Measurements from ENCODE around the gene SLC25A1. TPM values are rescaled to one million over a fixed set of nuclear protein-coding genes. Genes with fewer than 3 reads are reported as not detected.

The SLC25A1 gene
- total RNA-seq, 1 experiment from 2014 or later = 81.6 TPM

DNA sequence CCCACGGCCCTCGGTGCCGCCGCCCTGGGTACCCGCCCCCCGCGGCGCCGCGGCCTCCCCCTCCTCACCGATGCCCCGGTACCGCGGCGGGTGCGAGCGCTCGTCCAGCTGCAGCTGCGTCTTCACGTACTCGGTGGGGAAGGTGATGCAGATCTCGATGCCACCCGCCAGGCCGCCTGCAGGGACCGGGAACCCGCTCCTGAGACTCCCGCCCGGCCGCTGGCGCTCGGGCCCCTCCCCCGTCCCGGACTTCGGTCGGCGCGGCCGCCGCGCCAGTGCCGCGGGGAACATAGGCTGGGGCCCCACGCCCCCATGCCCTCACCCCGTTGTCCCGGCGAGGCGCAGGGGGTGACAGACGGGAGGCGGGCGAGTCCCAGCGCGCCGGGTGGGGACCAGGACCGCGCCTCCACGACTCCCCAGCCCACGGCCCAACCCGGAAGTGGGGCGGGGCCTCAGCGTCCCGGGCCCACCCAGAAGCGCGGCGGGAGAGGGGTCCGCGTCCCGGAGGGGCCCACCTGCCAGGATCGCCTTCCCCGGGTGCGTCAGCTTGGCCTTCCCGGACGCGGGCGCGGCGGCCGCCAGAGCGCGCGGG is 375 bp downstream of the SLC25A1 start:
- Histone ChIP-seq H3K4me2 (ENCODE audit: low read length) (peak overlapping the region; percentile 90), H3K79me2 (ENCODE audit: low read length) (peaks cover 44% of the 10 kb centered on the region), H3K36me3 (ENCODE audit: low read depth, low read length) (no peaks in the 10 kb centered on the region), H2AFZ (ENCODE audit: low read length) (peak overlapping the region; percentile 50), H3K27ac (ENCODE audit: low read length) (peak overlapping the region; percentile 25; the same call in 1 of the 2 replicates), H4K20me1 (ENCODE audit: low read length) (no peaks in the 10 kb centered on the region), H3K9me3 (ENCODE audit: low read length) (no peaks in the 10 kb centered on the region), H3K4me1 (ENCODE audit: insufficient read depth, low read length) (peaks cover 8% of the 10 kb centered on the region; the same call in 1 of the 2 replicates), H3K9me2 (replicated peaks; ENCODE audit: low read length) (no peaks in the 10 kb centered on the region), H3K4me3 (ENCODE audit: low read length) (peak overlapping the region; percentile 88), H3F3A (ENCODE audit: low read length, unreplicated experiment) (no peaks in the 10 kb centered on the region), H3K27me3 (ENCODE audit: low read length) (no peaks in the 10 kb centered on the region), H3K9ac (ENCODE audit: low read length) (peak overlapping the region; percentile 81)
- intact Hi-C loops (cut with micrococcal nuclease) = loop anchor here (2.0 kb wide), 3 partner anchors 33 to 109 kb away; partner anchors contain the start of gene ESS2
- CTCF ChIA-PET = interaction anchor here (0.8 kb wide), 1 partner anchor 113 kb away, joined by 7 read pairs; the partner anchor contains the start of gene CLTCL1
- ATAC-seq (peak; percentile 23), DNase-seq (peak; percentile 25)
- no TSS peak for BruUV-seq (replicated peaks)
- POLR2A ChIA-PET (ENCODE audit: unreplicated experiment) = interaction anchor here (0.6 kb wide), 1 partner anchor 24 kb away, joined by 3 read pairs; no protein-coding TSS in a partner anchor
- TF ChIP-seq EZH2 (IDR thresholded peaks at IDR 0.05; ENCODE audit: low read length, unreplicated experiment) (no peak), EZH2phosphoT487 (IDR thresholded peaks at IDR 0.05; ENCODE audit: borderline replicate concordance, low read length) (no peak)
- TF ChIP-seq, protein P1, sequence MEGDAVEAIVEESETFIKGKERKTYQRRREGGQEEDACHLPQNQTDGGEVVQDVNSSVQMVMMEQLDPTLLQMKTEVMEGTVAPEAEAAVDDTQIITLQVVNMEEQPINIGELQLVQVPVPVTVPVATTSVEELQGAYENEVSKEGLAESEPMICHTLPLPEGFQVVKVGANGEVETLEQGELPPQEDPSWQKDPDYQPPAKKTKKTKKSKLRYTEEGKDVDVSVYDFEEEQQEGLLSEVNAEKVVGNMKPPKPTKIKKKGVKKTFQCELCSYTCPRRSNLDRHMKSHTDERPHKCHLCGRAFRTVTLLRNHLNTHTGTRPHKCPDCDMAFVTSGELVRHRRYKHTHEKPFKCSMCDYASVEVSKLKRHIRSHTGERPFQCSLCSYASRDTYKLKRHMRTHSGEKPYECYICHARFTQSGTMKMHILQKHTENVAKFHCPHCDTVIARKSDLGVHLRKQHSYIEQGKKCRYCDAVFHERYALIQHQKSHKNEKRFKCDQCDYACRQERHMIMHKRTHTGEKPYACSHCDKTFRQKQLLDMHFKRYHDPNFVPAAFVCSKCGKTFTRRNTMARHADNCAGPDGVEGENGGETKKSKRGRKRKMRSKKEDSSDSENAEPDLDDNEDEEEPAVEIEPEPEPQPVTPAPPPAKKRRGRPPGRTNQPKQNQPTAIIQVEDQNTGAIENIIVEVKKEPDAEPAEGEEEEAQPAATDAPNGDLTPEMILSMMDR (conservative IDR thresholded peaks at IDR 0.05; ENCODE audit: low read depth, low read length) = no peak

DNA sequence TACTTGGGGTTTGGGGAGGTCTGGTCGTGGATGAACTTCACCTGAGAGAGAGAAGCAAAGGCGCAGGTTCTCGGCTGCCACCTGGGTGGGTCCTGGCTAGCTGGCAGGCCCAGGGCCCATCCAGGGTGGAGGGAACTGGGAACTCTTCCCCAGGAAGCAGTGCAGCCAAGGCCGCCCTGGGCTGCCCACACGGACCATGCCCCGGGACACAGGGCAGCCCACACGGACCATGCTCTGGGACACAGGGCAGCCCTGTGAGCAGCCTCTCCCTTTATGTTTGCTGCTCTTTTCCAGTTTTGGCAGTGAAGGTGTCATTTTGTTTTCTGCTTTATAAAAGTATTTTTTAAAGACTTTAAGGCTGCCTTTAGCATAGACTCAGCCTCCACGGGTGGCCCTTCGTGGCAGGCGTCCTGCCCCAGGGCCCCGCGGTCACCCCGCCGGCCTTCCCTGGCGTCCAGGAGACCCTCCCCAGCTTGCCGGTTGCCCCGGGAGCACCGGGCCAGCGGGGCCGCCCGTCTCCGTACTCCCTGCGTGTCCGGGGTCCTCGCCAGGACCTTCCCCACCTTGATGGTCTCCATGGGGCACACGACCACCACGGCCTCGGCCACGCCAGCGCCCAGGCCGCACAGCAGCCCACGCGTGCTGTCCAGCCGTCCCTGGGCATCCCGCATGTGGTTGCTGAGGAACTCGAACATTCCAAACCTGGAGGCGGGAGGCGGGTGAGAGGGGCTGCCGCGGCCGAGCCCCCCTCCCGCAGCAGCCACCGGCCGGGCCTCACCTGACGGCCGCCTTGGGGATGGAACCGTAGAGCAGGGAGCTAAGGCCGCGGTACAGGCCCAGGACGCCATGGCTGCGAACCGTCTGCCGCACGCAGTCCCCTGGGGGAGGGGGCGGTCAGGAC is 1.1 kb downstream of the SLC25A1 start:
- CTCF ChIA-PET = no interaction called here
- H3K79me2 ChIP-seq (ENCODE audit: low read length) = peaks cover 51% of the 10 kb centered on the region
- BruUV-seq (replicated peaks) = no TSS peak
- no peak overlapping the region; the same call in 1 of the 2 replicates for H3K27ac ChIP-seq (ENCODE audit: low read length)
- 0 out of 2 replicates have a peak, but pooled peaks have one; percentile 5 for ATAC-seq
- peak overlapping the region; percentile 81 for H3K9ac ChIP-seq (ENCODE audit: low read length)
- peak overlapping the region; percentile 88 for H3K4me3 ChIP-seq (ENCODE audit: low read length)
- H3K27me3 ChIP-seq (ENCODE audit: low read length) = no peaks in the 10 kb centered on the region
- POLR2A ChIA-PET (ENCODE audit: unreplicated experiment) = no interaction called here
- H3K9me3 ChIP-seq (ENCODE audit: low read length) = no peaks in the 10 kb centered on the region
- H3F3A ChIP-seq (ENCODE audit: low read length, unreplicated experiment) = no peaks in the 10 kb centered on the region
- DNase-seq = no peak
- H2AFZ ChIP-seq (ENCODE audit: low read length) = peak overlapping the region; percentile 50
- intact Hi-C loops (cut with micrococcal nuclease) = loop anchor here (2.0 kb wide), 3 partner anchors 33 to 109 kb away; partner anchors contain the start of gene ESS2
- H3K4me2 ChIP-seq (ENCODE audit: low read length) = peak overlapping the region; percentile 90
- peaks cover 15% of the 10 kb centered on the region; the same call in 1 of the 2 replicates for H3K4me1 ChIP-seq (ENCODE audit: insufficient read depth, low read length)
- H4K20me1 ChIP-seq (ENCODE audit: low read length) = no peaks in the 10 kb centered on the region
- no peak for TF ChIP-seq EZH2phosphoT487 (IDR thresholded peaks at IDR 0.05; ENCODE audit: borderline replicate concordance, low read length)
- TF ChIP-seq, protein P1 (conservative IDR thresholded peaks at IDR 0.05; ENCODE audit: low read depth, low read length) = no peak
- H3K9me2 ChIP-seq (replicated peaks; ENCODE audit: low read length) = no peaks in the 10 kb centered on the region
- no peaks in the 10 kb centered on the region for H3K36me3 ChIP-seq (ENCODE audit: low read depth, low read length)
